GM12878 (cell line): ENCODE measurements around the gene TPH2.

ENCODE experiments used
- BRCA1 ChIP-seq: IDR thresholded peaks from 2 replicates; pipeline ENCODE4 v1.6.1; 2011; ENCODE audit warnings: low read depth, low read length, improper control_type of control experiment
- CHD1 ChIP-seq: IDR thresholded peaks from 2 replicates; pipeline ENCODE4 v1.6.1; 2012; ENCODE audit warnings: low read depth, low read length, improper control_type of control experiment
- CREB1 ChIP-seq: IDR thresholded peaks from 2 replicates; pipeline ENCODE4 v1.6.1; 2012; ENCODE audit warnings: low read depth, mild to moderate bottlenecking, inconsistent platforms
- CTCF ChIP-seq, 3 experiments: IDR thresholded peaks in 2 of 3; conservative IDR thresholded peaks in 1 of 3; 2 replicates each; pipeline ENCODE4 v1.5.1; 2011; ENCODE audit warnings: low read depth in 3 of 3, low read length in 3 of 3, mild to moderate bottlenecking in 3 of 3, control low read depth in 2 of 3, moderate library complexity in 2 of 3, inconsistent platforms in 1 of 3, mixed read lengths in 1 of 3; ENCODE audit not compliant: control insufficient read depth in 2 of 3, insufficient read depth in 1 of 3; ENCODE audit errors: extremely low read depth in 1 of 3
- EZH2 ChIP-seq: IDR thresholded peaks from 2 replicates; pipeline ENCODE4 v1.6.1; 2012; ENCODE audit warnings: low read depth, mild to moderate bottlenecking, control low read depth, inconsistent platforms, low read length, borderline replicate concordance; ENCODE audit not compliant: control insufficient read depth
- HCFC1 ChIP-seq: fragments of 150-350 bp; IDR thresholded peaks from 2 replicates; pipeline ENCODE4 v1.6.1; 2014; ENCODE audit warnings: low read length
- NFIC ChIP-seq: IDR thresholded peaks from 2 replicates; pipeline ENCODE4 v1.6.1; 2012; ENCODE audit warnings: low read depth, mild to moderate bottlenecking, inconsistent platforms, low read length, moderate library complexity
- POLR2AphosphoS2 ChIP-seq: IDR thresholded peaks from 2 replicates; pipeline ENCODE4 v1.6.1; 2011; ENCODE audit warnings: low read depth, mild to moderate bottlenecking, low read length, improper control_type of control experiment, moderate library complexity
- SP1 ChIP-seq: IDR thresholded peaks from one replicate; pipeline ENCODE4 v1.6.1; 2011; ENCODE audit warnings: low read depth, low read length
- STAT3 ChIP-seq: IDR thresholded peaks from 2 replicates; pipeline ENCODE4 v1.6.1; 2011; ENCODE audit warnings: low read depth, low read length, improper control_type of control experiment
- ZNF274 ChIP-seq: IDR thresholded peaks from one replicate; pipeline ENCODE4 v1.8.0; 2011; ENCODE audit not compliant: insufficient read length, insufficient read depth

DNA sequence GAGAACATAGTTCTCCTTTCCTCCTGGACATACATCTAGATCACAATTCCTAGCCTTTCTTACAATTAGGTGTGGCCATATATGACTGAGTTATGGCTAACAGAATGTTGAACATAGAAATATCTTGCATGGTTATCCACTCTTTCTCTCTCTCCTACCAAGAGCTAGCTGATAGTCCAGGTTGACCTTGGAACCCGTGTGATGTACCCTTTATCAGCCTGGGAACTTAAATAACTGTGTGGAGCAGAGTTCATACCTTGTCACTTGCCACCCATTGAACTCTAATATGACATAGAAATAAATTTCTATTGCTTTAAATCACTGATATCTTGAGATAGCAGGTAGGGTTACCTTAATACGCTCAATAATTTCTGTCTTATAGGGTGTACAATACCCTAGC lies 115.9 kb downstream of the TPH2 start:
- TF ChIP-seq ZNF274 (no peak), BRCA1 (no peak), CHD1 (no peak), CREB1 (no peak), SP1 (no peak), EZH2 (no peak), CTCF (IDR thresholded peaks at IDR 0.05 in 2 of 3, conservative IDR thresholded peaks at IDR 0.05 in 1 of 3; ENCODE audit: control insufficient read depth in 2 of 3, extremely low read depth in 1 of 3, insufficient read depth in 1 of 3, low read depth in 3 of 3, low read length in 3 of 3) (no peak), HCFC1 (no peak), STAT3 (no peak), NFIC (no peak), POLR2AphosphoS2 (no peak)
